GM21619 (cell line): ENCODE data around the gene CHRD.
"Not testable (repeated sequence)": the region's sequence is repeated elsewhere in the genome, so short reads cannot be mapped to it uniquely, and the experiment has no call there.

Source experiments
- ATAC-seq: cut with Tn5 transposase; IDR thresholded peaks from one replicate; pipeline ENCODE4 v1.9.1; 2021; ENCODE audit not compliant: unreplicated experiment

CHRD gene

DNA sequence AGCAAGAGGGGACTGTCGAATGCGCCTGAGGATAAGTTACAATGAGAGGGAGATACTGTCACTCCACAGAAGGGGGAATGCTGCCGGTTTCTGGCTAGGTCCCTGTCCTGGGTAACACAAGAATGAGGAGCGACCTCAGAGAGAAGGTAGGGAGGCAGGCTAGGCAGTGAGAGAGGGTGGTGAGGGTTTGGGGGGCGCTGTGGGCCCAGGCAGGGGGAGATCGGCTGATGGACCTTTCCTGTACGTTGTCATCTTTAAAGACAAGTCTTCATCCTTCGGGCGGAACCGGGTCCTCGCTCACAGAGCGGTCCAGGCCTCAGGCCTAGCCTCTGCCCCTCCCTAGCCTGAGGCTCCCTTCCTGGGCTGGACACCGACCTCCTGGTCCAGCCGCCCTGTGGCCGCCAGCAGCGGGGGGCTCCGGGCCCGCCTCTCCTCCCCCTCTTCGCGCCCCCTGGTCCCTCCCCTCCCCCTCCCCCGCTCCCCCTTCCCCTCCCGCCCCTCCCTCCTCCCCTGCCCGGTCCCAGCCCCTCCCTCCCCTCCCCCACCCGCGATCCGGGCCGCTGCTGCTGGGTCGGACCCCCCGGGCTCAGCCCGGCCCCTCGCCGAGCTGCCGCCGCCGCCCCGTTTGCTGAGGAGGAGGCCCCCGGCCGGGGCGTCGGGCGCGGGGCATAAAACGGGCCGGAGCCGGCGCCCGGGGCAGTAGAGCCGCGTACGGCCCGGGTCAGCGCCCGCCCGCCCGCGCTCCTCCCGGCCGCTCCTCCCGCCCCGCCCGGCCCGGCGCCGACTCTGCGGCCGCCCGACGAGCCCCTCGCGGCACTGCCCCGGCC lies at the start of gene CHRD:
Gene CHRD, plus strand, starts transcription at position 697 of the 827 bp plus-strand sequence. CDS start 265 bp downstream, outside the sequence.
- no peak for ATAC-seq

DNA sequence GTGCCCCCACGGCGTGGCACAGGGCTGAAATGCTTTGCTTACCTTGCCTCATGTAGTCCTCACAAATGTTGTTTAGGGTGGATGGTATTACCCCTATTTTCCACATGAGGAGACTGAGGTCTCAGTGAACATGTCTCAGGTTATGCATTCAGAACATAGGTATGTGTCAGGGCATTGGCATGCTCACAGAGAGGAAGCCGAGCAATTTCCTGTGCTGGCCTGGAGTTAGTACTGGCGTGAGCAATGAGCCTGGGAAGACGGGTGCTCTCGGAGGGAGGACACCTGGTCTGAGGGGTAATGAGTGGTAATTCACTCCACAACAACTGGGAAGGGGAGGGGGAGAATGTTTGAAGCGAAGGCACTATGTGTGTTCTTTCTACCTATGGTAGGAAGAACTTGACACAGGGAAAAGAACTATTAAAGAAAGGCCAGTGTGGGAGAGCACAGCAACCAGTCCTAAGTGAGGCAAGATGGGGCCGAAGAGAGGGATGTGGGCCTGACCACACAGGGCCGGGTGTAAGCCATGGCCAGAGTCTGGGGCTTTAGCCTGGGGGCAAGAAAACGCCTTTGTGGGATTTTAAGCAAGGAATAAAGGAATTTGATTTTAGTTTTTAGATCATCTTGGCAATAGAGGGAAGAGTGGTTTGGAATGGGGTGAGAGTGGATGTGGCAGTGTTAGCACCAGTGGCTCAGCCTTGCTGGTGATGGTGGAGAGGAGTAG lies 47.3 kb upstream of the CHRD start:
- no peak for ATAC-seq

DNA sequence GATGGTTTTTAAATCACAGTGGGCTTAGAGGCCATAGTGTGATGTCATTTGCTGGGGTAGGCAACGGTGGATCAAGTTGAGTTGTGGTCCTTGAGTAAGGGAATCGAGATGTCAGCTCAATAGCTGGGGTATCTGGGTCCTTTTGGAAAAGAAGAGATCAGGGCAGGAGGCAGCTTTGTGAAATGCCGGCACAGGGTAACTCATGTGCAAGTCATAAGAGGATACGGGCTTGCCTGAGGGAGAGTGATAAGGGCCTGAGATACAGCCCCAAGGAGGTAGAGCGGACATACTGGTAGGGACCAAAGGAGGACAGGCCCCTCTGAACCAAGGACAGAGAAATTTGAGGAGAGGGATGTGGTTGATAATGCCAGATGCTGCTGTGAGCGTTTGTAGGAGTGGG lies 46.7 kb upstream of the CHRD start:
- ATAC-seq: no peak

DNA sequence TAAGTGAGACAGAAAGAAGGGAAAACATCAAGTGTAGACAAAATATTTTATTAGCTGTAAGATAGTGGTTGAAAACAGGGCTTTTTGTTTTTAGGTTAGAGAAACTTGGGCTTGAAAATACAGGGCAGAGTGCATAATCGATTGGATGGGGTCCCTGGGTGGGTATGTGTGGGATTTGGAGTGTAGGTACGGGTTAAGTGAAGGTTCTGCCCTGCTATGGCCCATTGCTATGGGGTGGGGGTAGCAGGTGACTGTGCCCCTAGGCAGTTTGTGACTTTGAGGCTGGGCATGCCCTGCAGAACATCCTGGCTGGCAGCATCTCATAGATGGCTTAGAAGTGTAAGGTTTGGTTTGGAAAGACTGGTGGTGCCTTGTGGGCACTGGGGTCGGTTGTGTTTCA lies 46.2 kb upstream of the CHRD start:
- ATAC-seq: no peak

DNA sequence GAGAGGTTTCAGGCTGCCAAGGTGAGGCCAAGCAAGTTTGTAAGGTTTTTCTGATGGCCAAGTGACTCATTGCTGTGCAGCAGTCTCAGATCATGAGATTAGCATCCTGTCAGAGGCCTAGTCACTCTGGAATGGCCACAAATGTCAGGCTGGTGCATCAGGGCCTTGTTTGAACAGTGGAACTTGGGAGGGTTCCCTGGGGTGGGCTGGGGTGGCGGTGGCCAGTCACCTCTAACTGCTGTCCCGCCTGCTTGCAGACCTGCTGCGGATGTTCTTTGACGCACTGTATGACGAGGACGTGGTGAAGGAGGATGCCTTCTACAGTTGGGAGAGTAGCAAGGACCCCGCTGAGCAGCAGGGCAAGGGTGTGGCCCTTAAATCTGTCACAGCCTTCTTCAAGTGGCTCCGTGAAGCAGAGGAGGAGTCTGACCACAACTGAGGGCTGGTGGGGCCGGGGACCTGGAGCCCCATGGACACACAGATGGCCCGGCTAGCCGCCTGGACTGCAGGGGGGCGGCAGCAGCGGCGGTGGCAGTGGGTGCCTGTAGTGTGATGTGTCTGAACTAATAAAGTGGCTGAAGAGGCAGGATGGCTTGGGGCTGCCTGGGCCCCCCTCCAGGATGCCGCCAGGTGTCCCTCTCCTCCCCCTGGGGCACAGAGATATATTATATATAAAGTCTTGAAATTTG lies 45.2 kb upstream of the CHRD start:
- ATAC-seq: no peak

DNA sequence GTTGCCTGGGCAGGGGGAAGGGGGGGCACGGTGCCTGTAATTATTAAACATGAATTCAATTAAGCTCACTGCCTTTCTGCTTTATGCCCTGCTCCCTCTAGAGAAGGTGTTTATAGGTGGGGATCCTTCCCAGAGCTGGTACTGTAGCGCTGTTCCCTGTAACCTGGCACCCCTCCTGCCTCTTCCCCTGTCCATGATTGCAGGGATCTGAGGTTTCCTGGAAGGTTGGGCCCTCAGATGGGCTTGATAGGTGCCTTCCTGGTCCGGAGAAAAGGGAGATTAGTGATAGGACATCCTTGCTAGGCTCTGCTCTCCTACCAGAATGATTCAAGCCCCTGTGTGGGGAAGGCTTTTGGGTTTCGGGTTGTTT lies 44.6 kb upstream of the CHRD start:
- no peak for ATAC-seq

DNA sequence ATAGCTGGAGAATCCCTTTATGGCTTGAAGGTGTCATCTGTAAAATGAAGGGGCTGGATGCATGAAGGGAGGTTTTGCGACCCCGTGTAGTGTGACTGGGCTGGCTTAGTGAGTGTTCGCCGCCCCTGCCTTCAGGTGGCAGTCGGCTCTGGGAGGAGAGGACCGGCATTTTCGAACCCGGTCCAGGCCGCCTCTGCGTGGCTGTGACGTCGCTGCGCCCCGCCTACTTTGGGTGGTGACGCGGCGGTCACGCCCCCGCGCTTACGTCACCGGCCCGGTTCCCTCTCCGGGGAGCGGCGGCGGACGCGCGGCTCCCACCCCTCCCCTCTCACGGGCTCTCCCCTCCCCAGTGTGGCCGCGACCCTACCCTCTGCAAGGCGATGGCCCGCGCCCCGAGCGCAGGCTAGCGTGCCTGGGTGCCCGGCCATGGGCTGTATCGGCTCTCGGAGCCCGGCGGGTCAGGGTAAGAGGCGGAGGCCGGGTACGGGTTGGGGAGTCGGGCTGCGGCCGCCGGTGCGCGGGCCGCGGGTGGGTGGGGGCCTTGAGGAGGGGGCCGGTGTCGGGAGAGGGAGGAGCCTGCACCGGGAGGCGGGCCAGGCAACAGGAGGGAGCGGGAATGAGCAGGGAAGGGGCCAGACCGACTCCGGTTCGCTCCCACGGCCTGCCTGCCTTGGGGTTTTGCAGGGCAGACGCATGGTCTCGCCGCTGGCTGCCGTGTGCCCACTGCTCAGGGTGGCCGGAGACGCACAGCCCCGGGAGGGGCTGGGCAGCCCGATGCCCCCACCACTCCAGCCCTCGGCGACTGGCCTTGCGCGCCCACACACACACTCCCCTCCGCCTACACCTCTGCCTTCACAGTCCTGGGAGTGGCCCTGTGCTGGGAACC lies 44.0 kb upstream of the CHRD start:
- peak; percentile 78 for ATAC-seq

DNA sequence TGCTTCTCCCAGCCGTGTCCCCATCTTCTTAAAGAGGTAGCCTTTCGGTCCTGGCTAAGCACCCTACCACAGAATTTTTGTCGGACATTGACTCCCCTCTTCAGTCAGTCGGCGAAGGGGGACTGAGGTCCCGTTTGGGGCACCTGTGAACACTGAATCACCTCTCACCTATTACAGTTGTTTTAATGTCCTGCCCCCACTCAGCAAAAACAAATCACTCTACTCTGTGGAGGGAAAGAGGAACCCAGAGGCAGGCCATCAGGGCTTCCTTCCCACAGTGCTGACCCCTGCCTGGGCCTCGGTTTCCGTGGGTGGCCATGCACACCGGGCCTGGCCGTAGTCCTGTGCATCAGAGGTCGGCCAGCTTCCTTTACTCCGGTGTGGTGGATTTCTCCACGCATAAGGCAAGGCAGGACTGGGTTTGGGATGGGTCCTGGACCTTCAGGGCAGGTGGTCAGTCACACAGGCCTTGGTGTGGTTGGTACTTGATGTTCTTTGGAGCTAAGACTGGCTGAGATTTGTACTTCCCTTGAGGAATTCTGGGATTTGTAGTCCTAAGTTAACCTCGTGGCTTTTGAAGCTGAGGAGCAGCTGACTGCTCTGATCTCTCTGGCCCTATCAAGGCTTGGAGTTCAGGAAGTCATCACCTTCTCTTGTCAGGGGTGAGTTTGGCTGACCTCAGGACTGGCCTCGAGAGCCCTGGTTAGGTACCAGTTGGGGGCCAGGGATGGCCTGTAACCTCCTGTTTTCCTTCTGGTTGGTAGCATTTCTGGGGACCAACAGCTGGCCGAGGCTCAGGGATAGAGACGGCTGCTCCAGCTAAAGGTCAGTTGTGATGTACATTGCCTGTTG lies 43.1 kb upstream of the CHRD start:
- ATAC-seq: no peak

DNA sequence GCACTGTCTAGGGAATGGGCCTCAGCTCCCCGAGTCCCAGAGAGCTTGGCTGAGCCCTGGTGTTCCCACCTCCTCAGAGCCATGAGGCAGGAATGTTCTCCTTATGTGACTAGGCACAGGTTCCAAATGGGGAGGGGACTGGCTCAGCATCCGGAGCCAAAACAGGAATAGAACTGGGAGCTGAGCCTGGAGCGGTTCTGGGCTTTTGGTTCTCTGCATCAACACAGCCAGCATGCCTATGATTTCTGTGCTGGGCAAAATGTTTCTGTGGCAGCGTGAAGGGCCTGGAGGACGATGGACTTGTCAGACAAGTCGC lies 42.5 kb upstream of the CHRD start, which contains the start of gene FAM131A:
Gene FAM131A, plus strand, starts transcription at position 202 of the 316 bp plus-strand sequence. Its CDS starts 31 bp downstream, at position 233.
- ATAC-seq: no peak

DNA sequence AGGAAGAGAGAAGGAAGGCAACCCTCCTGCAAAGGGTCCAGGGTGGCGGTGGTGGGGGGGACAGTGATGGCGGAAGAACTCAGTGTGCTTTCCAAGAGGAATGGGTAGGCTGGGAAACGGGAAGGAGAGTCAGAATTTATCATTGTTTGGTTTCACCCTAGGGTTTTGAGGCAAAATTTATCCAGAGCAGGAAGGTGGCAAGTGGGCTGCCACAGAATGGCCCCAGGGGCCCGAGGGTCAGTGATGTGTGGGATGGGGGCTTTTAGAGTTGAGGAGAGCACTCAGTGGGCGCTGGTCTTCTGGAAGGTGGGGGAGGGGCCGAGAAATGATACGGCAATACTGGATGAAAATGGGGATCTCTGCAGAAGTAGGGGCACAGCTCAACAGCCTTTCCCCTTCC lies 41.9 kb upstream of the CHRD start:
- ATAC-seq: no peak

DNA sequence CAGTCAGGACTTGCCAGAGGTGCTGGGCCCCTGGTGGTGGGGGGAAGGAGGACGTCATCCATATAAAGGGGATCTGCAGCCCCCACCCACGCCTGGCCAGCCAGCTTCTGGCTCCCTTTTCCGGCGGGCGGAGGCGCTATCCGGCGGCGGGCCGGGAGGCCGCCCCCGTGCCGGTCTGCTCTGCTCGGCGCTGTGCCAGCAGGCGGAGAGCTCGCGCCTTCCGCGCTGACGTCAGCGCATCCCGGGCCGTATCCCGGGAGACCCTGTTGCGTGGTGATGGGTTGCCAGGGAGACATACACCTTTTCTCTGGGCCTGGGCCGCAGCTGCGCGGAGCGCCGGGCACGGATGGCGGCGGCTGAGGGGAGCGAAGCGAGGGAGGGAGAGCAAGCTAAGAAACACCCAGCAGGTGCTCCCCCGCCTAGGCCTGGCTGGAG lies 41.3 kb upstream of the CHRD start:
- ATAC-seq: no peak

DNA sequence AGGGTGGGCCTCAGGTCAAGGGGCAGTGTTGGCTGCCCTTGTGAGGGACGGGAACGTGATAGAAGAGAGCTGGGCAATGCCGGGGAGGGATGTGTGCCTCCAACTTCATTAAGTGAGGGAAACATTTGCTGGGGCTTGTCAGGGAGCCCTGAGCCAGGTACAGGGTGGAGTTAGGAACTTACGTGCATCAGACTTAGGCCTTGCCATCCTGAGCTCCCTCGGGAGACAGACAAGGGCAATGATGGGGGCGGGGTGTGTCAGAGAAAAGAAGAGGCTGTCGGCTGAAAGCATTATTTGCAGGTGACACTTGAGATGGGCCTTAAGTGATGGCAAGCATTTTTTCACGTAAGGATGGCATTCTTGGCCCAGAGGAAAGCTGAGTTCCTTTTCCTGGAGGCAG lies 40.9 kb upstream of the CHRD start:
- no peak for ATAC-seq

DNA sequence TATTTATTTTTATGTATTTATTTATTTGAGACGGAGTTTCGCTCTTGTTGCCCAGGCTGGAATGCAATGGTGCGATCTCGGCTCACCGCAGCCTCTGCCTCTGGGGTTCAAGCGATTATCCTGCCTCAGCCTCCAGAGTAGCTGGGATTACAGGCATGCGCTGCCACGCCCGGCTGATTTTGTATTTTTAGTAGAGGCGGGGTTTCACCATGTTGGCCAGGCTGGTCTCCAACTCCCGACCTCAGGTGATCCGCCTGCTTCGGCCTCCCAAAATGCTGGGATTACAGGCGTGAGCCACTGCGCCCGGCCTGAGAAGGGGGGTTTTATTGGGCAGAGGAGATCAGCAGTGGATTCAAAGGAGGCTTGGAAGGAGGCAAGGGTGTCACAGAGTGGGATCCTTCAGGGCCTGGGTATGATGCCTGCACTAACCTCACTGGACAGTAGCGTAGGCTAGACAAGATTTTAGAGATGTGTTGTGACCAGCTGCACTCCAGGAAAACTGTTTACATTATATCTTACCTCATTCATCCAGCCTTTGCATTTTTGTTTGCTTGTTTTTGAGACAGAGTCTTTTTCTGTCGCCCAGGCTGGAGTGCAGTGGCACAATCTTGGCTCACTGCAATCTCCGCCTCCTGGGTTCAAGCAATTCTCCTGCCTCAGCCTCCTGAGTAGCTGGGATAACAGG lies 40.3 kb upstream of the CHRD start:
- ATAC-seq: not testable (repeated sequence)

DNA sequence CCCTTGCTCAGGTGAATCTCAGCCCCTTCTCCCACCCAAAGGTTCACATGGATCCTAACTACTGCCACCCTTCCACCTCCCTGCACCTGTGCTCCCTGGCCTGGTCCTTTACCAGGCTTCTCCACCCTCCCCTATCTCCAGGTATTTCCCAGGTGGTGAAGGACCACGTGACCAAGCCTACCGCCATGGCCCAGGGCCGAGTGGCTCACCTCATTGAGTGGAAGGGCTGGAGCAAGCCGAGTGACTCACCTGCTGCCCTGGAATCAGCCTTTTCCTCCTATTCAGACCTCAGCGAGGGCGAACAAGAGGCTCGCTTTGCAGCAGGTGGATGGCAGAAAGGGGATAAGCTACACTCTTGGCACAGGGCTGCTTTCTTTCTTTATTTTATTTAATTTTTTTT lies 37.9 kb upstream of the CHRD start:
- ATAC-seq: no peak

DNA sequence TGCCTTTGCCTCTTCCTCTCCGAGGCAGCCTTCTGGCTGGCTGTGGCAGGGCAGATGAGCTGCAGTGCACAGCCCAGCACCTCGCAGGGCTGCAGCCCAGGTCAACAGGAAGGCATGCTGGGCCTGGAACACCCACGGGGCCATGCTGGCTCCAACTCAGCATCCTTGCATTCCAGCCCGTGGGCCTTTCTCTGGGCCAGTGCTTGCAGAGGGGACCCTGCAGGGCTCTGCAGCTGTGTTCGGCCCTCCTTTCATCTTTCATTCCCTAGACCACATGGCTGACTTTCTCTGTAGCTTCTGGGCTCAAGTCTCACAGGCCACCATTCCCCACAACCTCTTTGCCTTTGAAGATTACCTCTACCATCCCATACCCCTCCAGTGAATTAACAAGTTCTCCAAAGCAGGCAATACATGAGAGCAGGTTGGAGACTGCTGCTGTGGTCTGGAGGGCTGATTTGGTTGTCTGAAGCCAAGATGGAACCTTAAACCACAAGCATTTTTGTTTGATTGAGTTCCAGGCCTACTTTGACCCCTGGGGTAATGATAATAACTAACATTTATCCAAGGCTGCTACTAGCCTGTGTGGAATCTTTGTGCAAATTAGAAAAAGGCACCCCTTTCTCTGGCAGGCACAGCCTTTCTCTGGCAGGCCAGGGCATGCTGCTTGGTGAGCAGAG lies 36.5 kb upstream of the CHRD start:
- ATAC-seq: no peak

DNA sequence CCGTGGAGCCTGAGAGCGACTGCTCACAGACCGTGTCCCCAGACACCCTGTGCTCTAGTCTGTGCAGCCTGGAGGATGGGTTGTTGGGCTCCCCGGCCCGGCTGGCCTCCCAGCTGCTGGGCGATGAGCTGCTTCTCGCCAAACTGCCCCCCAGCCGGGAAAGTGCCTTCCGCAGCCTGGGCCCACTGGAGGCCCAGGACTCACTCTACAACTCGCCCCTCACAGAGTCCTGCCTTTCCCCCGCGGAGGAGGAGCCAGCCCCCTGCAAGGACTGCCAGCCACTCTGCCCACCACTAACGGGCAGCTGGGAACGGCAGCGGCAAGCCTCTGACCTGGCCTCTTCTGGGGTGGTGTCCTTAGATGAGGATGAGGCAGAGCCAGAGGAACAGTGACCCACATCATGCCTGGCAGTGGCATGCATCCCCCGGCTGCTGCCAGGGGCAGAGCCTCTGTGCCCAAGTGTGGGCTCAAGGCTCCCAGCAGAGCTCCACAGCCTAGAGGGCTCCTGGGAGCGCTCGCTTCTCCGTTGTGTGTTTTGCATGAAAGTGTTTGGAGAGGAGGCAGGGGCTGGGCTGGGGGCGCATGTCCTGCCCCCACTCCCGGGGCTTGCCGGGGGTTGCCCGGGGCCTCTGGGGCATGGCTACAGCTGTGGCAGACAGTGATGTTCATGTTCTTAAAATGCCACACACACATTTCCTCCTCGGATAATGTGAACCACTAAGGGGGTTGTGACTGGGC lies 35.1 kb upstream of the CHRD start:
- no peak for ATAC-seq

DNA sequence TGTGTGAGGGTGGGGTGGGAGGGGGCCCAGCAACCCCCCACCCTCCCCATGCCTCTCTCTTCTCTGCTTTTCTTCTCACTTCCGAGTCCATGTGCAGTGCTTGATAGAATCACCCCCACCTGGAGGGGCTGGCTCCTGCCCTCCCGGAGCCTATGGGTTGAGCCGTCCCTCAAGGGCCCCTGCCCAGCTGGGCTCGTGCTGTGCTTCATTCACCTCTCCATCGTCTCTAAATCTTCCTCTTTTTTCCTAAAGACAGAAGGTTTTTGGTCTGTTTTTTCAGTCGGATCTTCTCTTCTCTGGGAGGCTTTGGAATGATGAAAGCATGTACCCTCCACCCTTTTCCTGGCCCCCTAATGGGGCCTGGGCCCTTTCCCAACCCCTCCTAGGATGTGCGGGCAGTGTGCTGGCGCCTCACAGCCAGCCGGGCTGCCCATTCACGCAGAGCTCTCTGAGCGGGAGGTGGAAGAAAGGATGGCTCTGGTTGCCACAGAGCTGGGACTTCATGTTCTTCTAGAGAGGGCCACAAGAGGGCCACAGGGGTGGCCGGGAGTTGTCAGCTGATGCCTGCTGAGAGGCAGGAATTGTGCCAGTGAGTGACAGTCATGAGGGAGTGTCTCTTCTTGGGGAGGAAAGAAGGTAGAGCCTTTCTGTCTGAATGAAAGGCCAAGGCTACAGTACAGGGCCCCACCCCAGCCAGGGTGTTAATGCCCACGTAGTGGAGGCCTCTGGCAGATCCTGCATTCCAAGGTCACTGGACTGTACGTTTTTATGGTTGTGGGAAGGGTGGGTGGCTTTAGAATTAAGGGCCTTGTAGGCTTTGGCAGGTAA lies 34.3 kb upstream of the CHRD start:
- peak; percentile 57 for ATAC-seq
